Liver (tissue), 9 donors: ENCODE data around the gene RNF212. TPM values are rescaled to one million over a fixed set of nuclear protein-coding genes. Genes with fewer than 3 reads are reported as not detected.
"Not testable (repeated sequence)": the region's sequence is repeated elsewhere in the genome, so short reads cannot be mapped to it uniquely, and the experiment has no call there.

Experiments used
- DNase-seq: peaks from one replicate; pipeline ENCODE4 v3.0.0-alpha.2; 2017; ENCODE audit warnings: low spot score
- H3K27ac ChIP-seq, 2 donors: one replicate each; pipeline ENCODE4 v1.7.0; 2013; ENCODE audit warnings: inconsistent platforms in 2 of 2, low read length in 2 of 2, control low read depth in 1 of 2, low read depth in 1 of 2, mild to moderate bottlenecking in 1 of 2
- H3K27me3 ChIP-seq, 4 donors: one replicate each; pipeline versions ENCODE4 v1.6.1 to v1.7.0; 2013; ENCODE audit warnings: low read length in 3 of 4, inconsistent platforms in 1 of 4, mild to moderate bottlenecking in 1 of 4, moderate library complexity in 1 of 4; ENCODE audit not compliant: control insufficient read depth in 4 of 4, insufficient read depth in 4 of 4
- H3K36me3 ChIP-seq, 4 donors: one replicate each; pipeline versions ENCODE4 v1.6.1 to v1.7.0; 2013; ENCODE audit warnings: low read length in 3 of 4, mild to moderate bottlenecking in 3 of 4, low read depth in 1 of 4, moderate library complexity in 1 of 4; ENCODE audit not compliant: control insufficient read depth in 4 of 4, insufficient read depth in 3 of 4
- H3K4me1 ChIP-seq, 4 donors: one replicate each; pipeline versions ENCODE4 v1.6.1 to v1.7.0; 2013; ENCODE audit warnings: low read length in 3 of 4, mild to moderate bottlenecking in 3 of 4, moderate library complexity in 1 of 4; ENCODE audit not compliant: control insufficient read depth in 4 of 4, insufficient read depth in 4 of 4
- H3K4me3 ChIP-seq, 3 donors: one replicate each; pipeline versions ENCODE4 v1.6.1 to v1.7.0; 2013; ENCODE audit warnings: low read length in 3 of 3, control low read depth in 1 of 3, low read depth in 1 of 3, mild to moderate bottlenecking in 1 of 3
- H3K9ac ChIP-seq, 2 donors: one replicate each; pipeline ENCODE4 v1.7.0; 2013; ENCODE audit warnings: low read length in 2 of 2, mild to moderate bottlenecking in 2 of 2, moderate library complexity in 2 of 2, control low read depth in 1 of 2, low read depth in 1 of 2
- H3K9me3 ChIP-seq, 4 donors: one replicate each; pipeline versions ENCODE4 v1.6.1 to v1.7.0; 2013; ENCODE audit warnings: low read length in 3 of 4; ENCODE audit not compliant: control insufficient read depth in 4 of 4
- EGR1 ChIP-seq, 2 donors: IDR thresholded peaks; 2 replicates each; pipeline ENCODE4 v1.6.1; 2016 to 2018; ENCODE audit warnings: antibody characterized with exemption in 2 of 2, low read depth in 2 of 2
- HNF4A ChIP-seq, 2 donors: conservative IDR thresholded peaks; 2 replicates each; pipeline ENCODE4 v1.6.1; 2016; ENCODE audit warnings: antibody characterized with exemption in 2 of 2, mild to moderate bottlenecking in 2 of 2
- HNF4G ChIP-seq: IDR thresholded peaks from 2 replicates; pipeline ENCODE4 v1.6.1; 2016; ENCODE audit warnings: antibody characterized with exemption
- JUND ChIP-seq, 2 donors: IDR thresholded peaks; 2 replicates each; pipeline ENCODE4 v1.6.1; 2016; ENCODE audit warnings: antibody characterized with exemption in 2 of 2
- NR2F2 ChIP-seq: IDR thresholded peaks from 2 replicates; pipeline ENCODE4 v1.6.1; 2016; ENCODE audit warnings: antibody characterized with exemption
- RXRA ChIP-seq, 2 donors: IDR thresholded peaks; 2 replicates each; pipeline ENCODE4 v1.6.1; 2017 to 2018; ENCODE audit warnings: antibody characterized with exemption in 2 of 2, mild to moderate bottlenecking in 1 of 2
- SP1 ChIP-seq: IDR thresholded peaks from 2 replicates; pipeline ENCODE4 v1.6.1; 2018; ENCODE audit warnings: antibody characterized with exemption, mild to moderate bottlenecking
- TAF1 ChIP-seq: conservative IDR thresholded peaks from 2 replicates; pipeline ENCODE4 v1.6.1; 2016; ENCODE audit warnings: antibody characterized with exemption, mild to moderate bottlenecking
- YY1 ChIP-seq: IDR thresholded peaks from 2 replicates; pipeline ENCODE4 v1.6.1; 2016; ENCODE audit warnings: antibody characterized with exemption, mild to moderate bottlenecking
- WGBS: extraction: QIAGEN DNeasy Blood & Tissue Kit; methylation state at CpG from one replicate; pipeline ENCODE4 v1.1.7; 2013; 5-methylcytosine and 5-hydroxymethylcytosine counted together
- polyA plus RNA-seq, 2 donors: library from polyadenylated mRNA; stranded (reverse) in 1 of 2; unstranded in 1 of 2; fragments of 200-250 nt in 1 of 2; fragments of >200 nt in 1 of 2; fragmentation: Nextera tagmentation in 1 of 2; extraction: Ambion mirVana in 1 of 2; gene quantifications; one replicate each; pipeline versions ENCODE4 v1.2.1 to v1.2.3, GENCODE V29; 2013 to 2015
- total RNA-seq, 2 donors: library from RNA; depleted of rRNA; stranded (reverse); fragments of >200 nt; gene quantifications; one replicate each; pipeline ENCODE4 v1.2.3, GENCODE V29; 2014
- TF ChIP-seq, protein P1 (sequence below): fragments of 150-350 bp; IDR thresholded peaks from 2 replicates; pipeline ENCODE4 v1.5.1; 2017; ENCODE audit warnings: improper control_type of control experiment, low read depth, low read length; ENCODE audit not compliant: missing input control
- TF ChIP-seq, protein P2 (sequence below): IDR thresholded peaks from 2 replicates; pipeline ENCODE4 v1.6.1; 2016; ENCODE audit warnings: antibody characterized with exemption
- TF ChIP-seq, protein P3 (sequence below): IDR thresholded peaks from 2 replicates; pipeline ENCODE4 v1.6.1; 2016; ENCODE audit warnings: antibody characterized with exemption, mild to moderate bottlenecking
- TF ChIP-seq, protein P4 (sequence below): IDR thresholded peaks from 2 replicates; pipeline ENCODE4 v1.6.1; 2016; ENCODE audit warnings: antibody characterized with exemption
- donor health status: healthy.
- donor health status: healthy.
- donor health status: healthy.
- donor health status: healthy.
- donor health status: healthy.

RNF212 gene
- total and polyA plus RNA-seq, 4 donors: 0.32 to 0.47 (median 0.38) TPM; not detected in 1

DNA sequence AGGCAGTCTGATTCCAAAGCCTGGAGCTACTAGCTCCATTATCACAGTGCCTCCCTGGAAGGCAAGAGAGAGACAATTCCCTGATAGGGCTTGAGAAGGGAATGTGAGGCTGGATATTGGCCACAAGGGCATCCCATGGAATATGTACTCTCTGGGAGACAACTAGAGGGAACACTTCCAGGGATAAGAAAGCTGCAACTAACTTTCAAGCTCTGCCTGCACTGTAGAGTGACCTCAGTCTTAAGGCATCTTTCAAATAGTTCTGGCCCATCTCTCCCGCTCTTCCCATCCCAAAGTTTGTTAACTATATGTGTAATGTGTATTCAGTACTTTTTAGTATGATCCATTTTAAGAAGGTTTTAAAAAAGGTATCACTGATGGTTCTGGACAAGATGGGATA, 13.1 kb upstream of the RNF212 start:
- no peaks in the 10 kb centered on the region for H3K27me3 ChIP-seq
- H3K9ac ChIP-seq: no peak overlapping the region
- TF ChIP-seq TAF1: no peak
- TF ChIP-seq RXRA (IDR thresholded peaks at IDR 0.05): no peak
- no peak for TF ChIP-seq SP1
- TF ChIP-seq JUND (IDR thresholded peaks at IDR 0.05): no peak
- no peak for TF ChIP-seq HNF4G
- TF ChIP-seq, protein P1, sequence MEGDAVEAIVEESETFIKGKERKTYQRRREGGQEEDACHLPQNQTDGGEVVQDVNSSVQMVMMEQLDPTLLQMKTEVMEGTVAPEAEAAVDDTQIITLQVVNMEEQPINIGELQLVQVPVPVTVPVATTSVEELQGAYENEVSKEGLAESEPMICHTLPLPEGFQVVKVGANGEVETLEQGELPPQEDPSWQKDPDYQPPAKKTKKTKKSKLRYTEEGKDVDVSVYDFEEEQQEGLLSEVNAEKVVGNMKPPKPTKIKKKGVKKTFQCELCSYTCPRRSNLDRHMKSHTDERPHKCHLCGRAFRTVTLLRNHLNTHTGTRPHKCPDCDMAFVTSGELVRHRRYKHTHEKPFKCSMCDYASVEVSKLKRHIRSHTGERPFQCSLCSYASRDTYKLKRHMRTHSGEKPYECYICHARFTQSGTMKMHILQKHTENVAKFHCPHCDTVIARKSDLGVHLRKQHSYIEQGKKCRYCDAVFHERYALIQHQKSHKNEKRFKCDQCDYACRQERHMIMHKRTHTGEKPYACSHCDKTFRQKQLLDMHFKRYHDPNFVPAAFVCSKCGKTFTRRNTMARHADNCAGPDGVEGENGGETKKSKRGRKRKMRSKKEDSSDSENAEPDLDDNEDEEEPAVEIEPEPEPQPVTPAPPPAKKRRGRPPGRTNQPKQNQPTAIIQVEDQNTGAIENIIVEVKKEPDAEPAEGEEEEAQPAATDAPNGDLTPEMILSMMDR: no peak
- TF ChIP-seq, protein P2, sequence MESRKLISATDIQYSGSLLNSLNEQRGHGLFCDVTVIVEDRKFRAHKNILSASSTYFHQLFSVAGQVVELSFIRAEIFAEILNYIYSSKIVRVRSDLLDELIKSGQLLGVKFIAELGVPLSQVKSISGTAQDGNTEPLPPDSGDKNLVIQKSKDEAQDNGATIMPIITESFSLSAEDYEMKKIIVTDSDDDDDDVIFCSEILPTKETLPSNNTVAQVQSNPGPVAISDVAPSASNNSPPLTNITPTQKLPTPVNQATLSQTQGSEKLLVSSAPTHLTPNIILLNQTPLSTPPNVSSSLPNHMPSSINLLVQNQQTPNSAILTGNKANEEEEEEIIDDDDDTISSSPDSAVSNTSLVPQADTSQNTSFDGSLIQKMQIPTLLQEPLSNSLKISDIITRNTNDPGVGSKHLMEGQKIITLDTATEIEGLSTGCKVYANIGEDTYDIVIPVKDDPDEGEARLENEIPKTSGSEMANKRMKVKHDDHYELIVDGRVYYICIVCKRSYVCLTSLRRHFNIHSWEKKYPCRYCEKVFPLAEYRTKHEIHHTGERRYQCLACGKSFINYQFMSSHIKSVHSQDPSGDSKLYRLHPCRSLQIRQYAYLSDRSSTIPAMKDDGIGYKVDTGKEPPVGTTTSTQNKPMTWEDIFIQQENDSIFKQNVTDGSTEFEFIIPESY: no peak
- TF ChIP-seq HNF4A (conservative IDR thresholded peaks at IDR 0.05): no peak
- TF ChIP-seq, protein P3, sequence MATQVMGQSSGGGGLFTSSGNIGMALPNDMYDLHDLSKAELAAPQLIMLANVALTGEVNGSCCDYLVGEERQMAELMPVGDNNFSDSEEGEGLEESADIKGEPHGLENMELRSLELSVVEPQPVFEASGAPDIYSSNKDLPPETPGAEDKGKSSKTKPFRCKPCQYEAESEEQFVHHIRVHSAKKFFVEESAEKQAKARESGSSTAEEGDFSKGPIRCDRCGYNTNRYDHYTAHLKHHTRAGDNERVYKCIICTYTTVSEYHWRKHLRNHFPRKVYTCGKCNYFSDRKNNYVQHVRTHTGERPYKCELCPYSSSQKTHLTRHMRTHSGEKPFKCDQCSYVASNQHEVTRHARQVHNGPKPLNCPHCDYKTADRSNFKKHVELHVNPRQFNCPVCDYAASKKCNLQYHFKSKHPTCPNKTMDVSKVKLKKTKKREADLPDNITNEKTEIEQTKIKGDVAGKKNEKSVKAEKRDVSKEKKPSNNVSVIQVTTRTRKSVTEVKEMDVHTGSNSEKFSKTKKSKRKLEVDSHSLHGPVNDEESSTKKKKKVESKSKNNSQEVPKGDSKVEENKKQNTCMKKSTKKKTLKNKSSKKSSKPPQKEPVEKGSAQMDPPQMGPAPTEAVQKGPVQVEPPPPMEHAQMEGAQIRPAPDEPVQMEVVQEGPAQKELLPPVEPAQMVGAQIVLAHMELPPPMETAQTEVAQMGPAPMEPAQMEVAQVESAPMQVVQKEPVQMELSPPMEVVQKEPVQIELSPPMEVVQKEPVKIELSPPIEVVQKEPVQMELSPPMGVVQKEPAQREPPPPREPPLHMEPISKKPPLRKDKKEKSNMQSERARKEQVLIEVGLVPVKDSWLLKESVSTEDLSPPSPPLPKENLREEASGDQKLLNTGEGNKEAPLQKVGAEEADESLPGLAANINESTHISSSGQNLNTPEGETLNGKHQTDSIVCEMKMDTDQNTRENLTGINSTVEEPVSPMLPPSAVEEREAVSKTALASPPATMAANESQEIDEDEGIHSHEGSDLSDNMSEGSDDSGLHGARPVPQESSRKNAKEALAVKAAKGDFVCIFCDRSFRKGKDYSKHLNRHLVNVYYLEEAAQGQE: no peak
- TF ChIP-seq NR2F2: no peak
- no peak overlapping the region for H3K4me3 ChIP-seq
- H3K36me3 ChIP-seq: no peaks in the 10 kb centered on the region
- peaks cover 0 to 3% (median 1%) of the 10 kb centered on the region in 4 donors for H3K4me1 ChIP-seq
- no peaks in the 10 kb centered on the region for H3K9me3 ChIP-seq
- H3K27ac ChIP-seq: no peak overlapping the region
- no peak for DNase-seq
- 90% methylated on average over 1 of the region's 1 CpG for WGBS

DNA sequence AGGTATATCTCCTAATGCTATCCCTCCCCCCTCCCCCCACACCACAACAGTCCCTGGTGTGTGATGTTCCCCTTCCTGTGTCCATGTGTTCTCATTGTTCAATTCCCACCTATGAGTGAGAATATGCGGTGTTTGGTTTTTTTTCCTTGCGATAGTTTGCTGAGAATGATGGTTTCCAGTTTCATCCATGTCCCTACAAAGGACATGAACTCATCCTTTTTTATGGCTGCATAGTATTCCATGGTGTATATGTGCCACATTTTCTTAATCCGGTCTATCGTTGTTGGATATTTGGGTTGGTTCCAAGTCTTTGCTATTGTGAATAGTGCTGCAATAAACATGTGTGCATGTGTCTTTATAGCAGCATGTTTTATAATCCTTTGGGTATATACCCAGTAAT, 12.1 kb upstream of the RNF212 start:
- 85% methylated on average over 4 of the region's 4 CpGs for WGBS

DNA sequence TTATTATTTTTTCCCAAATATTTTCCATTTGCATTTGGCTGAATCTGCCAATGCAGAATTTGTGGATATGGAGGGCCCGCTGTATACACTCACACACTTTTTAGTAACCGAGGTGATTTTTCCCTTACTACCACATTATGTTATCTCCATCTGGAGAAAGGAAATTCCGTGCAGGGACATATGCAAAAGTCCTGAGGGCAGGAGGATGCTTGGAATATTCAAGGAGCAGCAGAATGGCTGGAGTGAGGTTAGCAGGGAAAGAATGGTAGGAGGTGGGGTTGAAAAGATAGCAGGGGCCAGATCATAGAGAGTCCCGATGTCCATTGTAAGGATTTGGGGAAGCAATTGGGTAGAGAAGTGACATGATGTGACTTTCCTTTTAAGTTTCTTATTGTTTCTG, 11.5 kb upstream of the RNF212 start:
- H3K36me3 ChIP-seq: no peaks in the 10 kb centered on the region
- H3K27me3 ChIP-seq: no peaks in the 10 kb centered on the region
- no peak overlapping the region for H3K9ac ChIP-seq
- H3K9me3 ChIP-seq: no peaks in the 10 kb centered on the region
- H3K4me1 ChIP-seq: no peaks in the 10 kb centered on the region
- TF ChIP-seq, protein P4, sequence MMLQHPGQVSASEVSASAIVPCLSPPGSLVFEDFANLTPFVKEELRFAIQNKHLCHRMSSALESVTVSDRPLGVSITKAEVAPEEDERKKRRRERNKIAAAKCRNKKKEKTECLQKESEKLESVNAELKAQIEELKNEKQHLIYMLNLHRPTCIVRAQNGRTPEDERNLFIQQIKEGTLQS: no peak
- no peak for TF ChIP-seq JUND (IDR thresholded peaks at IDR 0.05)
- no peak for TF ChIP-seq EGR1 (IDR thresholded peaks at IDR 0.05; ENCODE audit: low read depth in 2 of 2)
- TF ChIP-seq TAF1: no peak
- no peak for TF ChIP-seq SP1
- TF ChIP-seq, protein P3: no peak
- TF ChIP-seq, protein P2: no peak
- TF ChIP-seq HNF4A (conservative IDR thresholded peaks at IDR 0.05): no peak
- no peak for TF ChIP-seq YY1
- TF ChIP-seq HNF4G: no peak
- no peak overlapping the region for H3K27ac ChIP-seq
- 80% methylated on average over 4 of the region's 4 CpGs for WGBS
- H3K4me3 ChIP-seq: no peak overlapping the region
- DNase-seq: no peak

More for the DNA sequence above, 12.1 kb upstream of the RNF212 start:
- not testable (repeated sequence) for H3K4me1 ChIP-seq, H3K9ac ChIP-seq, H3K36me3 ChIP-seq, H3K9me3 ChIP-seq, DNase-seq, H3K27ac ChIP-seq, H3K4me3 ChIP-seq, H3K27me3 ChIP-seq
